Measurements from ENCODE around the gene ZBTB25. TPM values are rescaled to one million over a fixed set of nuclear protein-coding genes. Genes with fewer than 3 reads are reported as not detected.
A peak's percentile ranks its signal among the peaks of the same experiment; 100 is the strongest.

ZBTB25 gene
- total RNA-seq, 3 donors from 2014 or later, result 12.3 to 15.7 (median 14.4) TPM

GRCh38 chr14:64495252-64495651 is 8.4 kb downstream of the ZBTB25 start:
- Histone ChIP-seq H3K36me3 (no peaks in the 10 kb centered on the region), H3K27me3 (no peaks in the 10 kb centered on the region), H3K27ac (no peak overlapping the region), H3K4me3 (no peak overlapping the region), H3K4me1 (no peaks in the 10 kb centered on the region), H3K9me3 (no peaks in the 10 kb centered on the region)
- intact Hi-C loops (cut with DNase I; ENCODE audit: low total_unique reads), result no loop called here
- DNase-seq (ENCODE audit: low spot score in 2 of 2), result no peak
- TF ChIP-seq POLR2A (IDR thresholded peaks at IDR 0.05), result no peak
- no peak for TF ChIP-seq CTCF (IDR thresholded peaks at IDR 0.05)
- no peak for TF ChIP-seq POLR2AphosphoS5 (IDR thresholded peaks at IDR 0.05)

GRCh38 chr14:64493455-64493854 is 10.2 kb downstream of the ZBTB25 start:
- DNase-seq (ENCODE audit: low spot score in 2 of 2), result no peak
- Histone ChIP-seq H3K9me3 (no peaks in the 10 kb centered on the region), H3K4me1 (no peaks in the 10 kb centered on the region), H3K27me3 (no peaks in the 10 kb centered on the region), H3K36me3 (no peaks in the 10 kb centered on the region), H3K27ac (no peak overlapping the region), H3K4me3 (no peak overlapping the region)
- intact Hi-C loops (cut with DNase I; ENCODE audit: low total_unique reads), result no loop called here
- TF ChIP-seq POLR2AphosphoS5 (IDR thresholded peaks at IDR 0.05) (no peak), CTCF (IDR thresholded peaks at IDR 0.05) (no peak), POLR2A (IDR thresholded peaks at IDR 0.05) (no peak)

GRCh38 chr14:64491637-64492036 is 12.0 kb downstream of the ZBTB25 start:
- H3K4me3 ChIP-seq, result no peak overlapping the region

GRCh38 chr14:64488590-64489099 is 15.0 kb downstream of the ZBTB25 start:
- DNase-seq (ENCODE audit: low spot score in 2 of 2), result no peak
- no peaks in the 10 kb centered on the region for H3K9me3 ChIP-seq
- no peak overlapping the region for H3K4me3 ChIP-seq
- no peaks in the 10 kb centered on the region for H3K4me1 ChIP-seq
- TF ChIP-seq CTCF (IDR thresholded peaks at IDR 0.05) (no peak), POLR2AphosphoS5 (IDR thresholded peaks at IDR 0.05) (no peak), POLR2A (IDR thresholded peaks at IDR 0.05) (no peak)
- intact Hi-C loops (cut with DNase I; ENCODE audit: low total_unique reads), result no loop called here
- H3K27me3 ChIP-seq, result no peaks in the 10 kb centered on the region
- H3K27ac ChIP-seq, result no peak overlapping the region
- peaks cover 6% of the 10 kb centered on the region for H3K36me3 ChIP-seq

More at GRCh38 chr14:64491637-64492036, 12.0 kb downstream of the ZBTB25 start:
- no peaks in the 10 kb centered on the region for H3K4me1 ChIP-seq
- no peaks in the 10 kb centered on the region for H3K9me3 ChIP-seq
- no peak for DNase-seq (ENCODE audit: low spot score in 2 of 2)
- intact Hi-C loops (cut with DNase I; ENCODE audit: low total_unique reads), result no loop called here
- H3K36me3 ChIP-seq, result peaks cover 2% of the 10 kb centered on the region
- no peaks in the 10 kb centered on the region for H3K27me3 ChIP-seq
- TF ChIP-seq CTCF (IDR thresholded peaks at IDR 0.05) (no peak), POLR2A (IDR thresholded peaks at IDR 0.05) (no peak), POLR2AphosphoS5 (IDR thresholded peaks at IDR 0.05) (no peak)
- H3K27ac ChIP-seq, result no peak overlapping the region

GRCh38 chr14:64478634-64479250 is 24.9 kb downstream of the ZBTB25 start:
- no peaks in the 10 kb centered on the region for H3K27me3 ChIP-seq
- no peak for DNase-seq (ENCODE audit: low spot score in 2 of 2)
- no peak overlapping the region for H3K4me3 ChIP-seq
- H3K9me3 ChIP-seq, result no peaks in the 10 kb centered on the region
- no peak for TF ChIP-seq POLR2AphosphoS5 (IDR thresholded peaks at IDR 0.05)
- peak in 1 of 3 donors; percentile 33 for TF ChIP-seq CTCF (IDR thresholded peaks at IDR 0.05)
- no peak for TF ChIP-seq POLR2A (IDR thresholded peaks at IDR 0.05)
- H3K27ac ChIP-seq, result no peak overlapping the region
- H3K4me1 ChIP-seq, result no peaks in the 10 kb centered on the region
- H3K36me3 ChIP-seq, result no peaks in the 10 kb centered on the region
- intact Hi-C loops (cut with DNase I; ENCODE audit: low total_unique reads), result no loop called here
